ENCODE measurements around the gene C12orf42. TPM values are rescaled to one million over a fixed set of nuclear protein-coding genes. Genes with fewer than 3 reads are reported as not detected.

Gene C12orf42
- total RNA-seq, 1 donor from 2014 or later = not detected

- TF ChIP-seq CTCF (conservative IDR thresholded peaks at IDR 0.05; ENCODE audit: low read depth, low read length) = no peak
- no peak overlapping the region for H3K4me3 ChIP-seq (ENCODE audit: low read depth, low read length)
- DNase-seq (ENCODE audit: low read depth) = peak; percentile 26
Measured at GRCh38 chr12:103273645-103274044, 222.1 kb downstream of the C12orf42 start.

GRCh38 chr12:103272949-103273348 is 222.8 kb downstream of the C12orf42 start:
- DNase-seq (ENCODE audit: low read depth) = no peak
- H3K4me3 ChIP-seq (ENCODE audit: low read depth, low read length) = no peak overlapping the region

GRCh38 chr12:103269946-103270345 is 225.8 kb downstream of the C12orf42 start:
- DNase-seq (ENCODE audit: low read depth) = no peak
- no peak for TF ChIP-seq CTCF (conservative IDR thresholded peaks at IDR 0.05; ENCODE audit: low read depth, low read length)
- no peak overlapping the region for H3K4me3 ChIP-seq (ENCODE audit: low read depth, low read length)

More at GRCh38 chr12:103272949-103273348, 222.8 kb downstream of the C12orf42 start:
- TF ChIP-seq CTCF (conservative IDR thresholded peaks at IDR 0.05; ENCODE audit: low read depth, low read length) = no peak

- DNase-seq (ENCODE audit: low read depth) = no peak
- no peak for TF ChIP-seq CTCF (conservative IDR thresholded peaks at IDR 0.05; ENCODE audit: low read depth, low read length)
Measured at GRCh38 chr12:103268831-103269514, 226.8 kb downstream of the C12orf42 start.

GRCh38 chr12:103257763-103258162 is 238.0 kb downstream of the C12orf42 start:
- DNase-seq (ENCODE audit: low read depth) = no peak
- TF ChIP-seq CTCF (conservative IDR thresholded peaks at IDR 0.05; ENCODE audit: low read depth, low read length) = no peak
- H3K4me3 ChIP-seq (ENCODE audit: low read depth, low read length) = no peak overlapping the region

More at GRCh38 chr12:103268831-103269514, 226.8 kb downstream of the C12orf42 start:
- H3K4me3 ChIP-seq (ENCODE audit: low read depth, low read length) = no peak overlapping the region

Other genes with a start within 250 kb of the C12orf42 start
- not detected in 2 replicates for gene STAB2, start 91.3 kb upstream of the C12orf42 start, total RNA-seq